ELF-1 (cell line): ENCODE data around the gene NKAIN2.

Experiments used
- DNase-seq: peaks from one replicate; pipeline ENCODE4 v3.0.0-alpha.2; 2016; ENCODE audit warnings: low read depth, low spot score

The NKAIN2 gene

DNA sequence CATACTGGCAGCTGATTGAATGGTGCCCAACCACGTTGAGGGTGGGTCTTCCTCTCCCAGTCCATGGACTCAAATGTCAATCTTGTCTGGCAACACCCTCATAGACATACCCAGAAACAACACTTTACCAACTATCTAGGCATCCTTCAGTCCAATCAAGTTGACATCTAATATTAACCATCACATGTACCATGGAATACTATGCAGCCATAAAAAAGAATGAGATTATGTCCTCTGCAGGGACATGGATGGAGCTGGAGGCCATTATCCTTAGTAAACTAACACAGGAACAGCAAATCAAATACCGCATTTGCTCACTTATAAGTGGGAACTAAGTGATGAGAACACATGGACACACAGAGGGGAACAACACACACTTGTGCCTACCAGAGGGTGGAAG is 951.7 kb downstream of the NKAIN2 start:
- DNase-seq, result no peak

DNA sequence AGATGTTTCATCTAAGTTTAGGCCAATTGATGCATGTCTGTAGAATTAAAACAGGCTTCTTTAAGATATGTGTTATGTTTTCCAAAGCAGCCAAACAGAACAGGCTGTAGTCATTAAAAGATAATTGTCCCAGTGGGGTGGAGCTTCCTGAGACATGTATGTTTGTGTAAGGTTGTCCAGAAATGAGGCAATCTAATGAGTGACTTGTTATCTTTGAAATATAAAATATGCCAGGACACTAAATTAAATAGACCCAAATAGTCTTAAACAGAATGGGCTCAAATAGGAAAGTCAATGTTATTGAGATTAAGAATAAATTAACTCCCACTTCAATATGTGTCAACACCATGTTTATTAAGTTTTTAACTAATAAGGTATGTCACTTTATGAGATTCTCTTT is 953.9 kb downstream of the NKAIN2 start:
- no peak for DNase-seq

DNA sequence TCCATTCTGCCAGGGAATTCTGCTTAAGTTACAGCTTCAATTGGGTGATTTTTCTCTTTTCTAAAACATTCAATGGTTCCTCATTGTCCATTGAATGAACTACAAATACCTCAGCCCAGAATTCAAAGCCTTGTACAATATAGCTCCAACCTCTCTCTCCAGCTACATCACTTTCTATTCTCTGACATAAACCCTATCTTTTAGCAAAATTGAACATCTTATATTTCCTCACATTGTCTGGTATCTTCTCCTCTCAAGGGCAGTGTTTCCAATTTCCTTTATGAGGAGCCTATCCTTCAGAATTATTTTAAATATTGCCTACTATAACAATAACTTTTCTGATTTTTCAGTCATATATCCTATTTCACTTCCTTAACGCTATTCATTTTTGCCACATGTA is 955.0 kb downstream of the NKAIN2 start:
- no peak for DNase-seq

DNA sequence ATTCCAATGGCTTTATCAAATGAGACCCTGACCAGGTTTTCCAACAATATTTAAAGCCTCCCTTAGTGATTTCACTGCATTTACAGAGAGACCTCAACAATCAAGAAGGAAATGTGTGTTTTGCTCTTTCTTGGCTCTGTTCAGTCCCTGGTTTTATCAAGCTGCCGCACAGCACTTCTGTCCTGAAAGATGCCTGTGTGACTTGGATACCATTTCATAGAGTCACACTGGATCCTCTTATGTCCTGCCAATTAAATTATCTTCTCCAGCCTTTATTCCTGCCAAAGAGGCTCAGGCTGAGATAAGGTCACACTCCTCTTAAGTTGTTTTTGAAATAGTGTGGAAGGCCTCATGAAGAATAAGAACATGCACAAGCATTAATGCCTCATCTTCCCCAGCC is 961.6 kb downstream of the NKAIN2 start:
- no peak for DNase-seq

DNA sequence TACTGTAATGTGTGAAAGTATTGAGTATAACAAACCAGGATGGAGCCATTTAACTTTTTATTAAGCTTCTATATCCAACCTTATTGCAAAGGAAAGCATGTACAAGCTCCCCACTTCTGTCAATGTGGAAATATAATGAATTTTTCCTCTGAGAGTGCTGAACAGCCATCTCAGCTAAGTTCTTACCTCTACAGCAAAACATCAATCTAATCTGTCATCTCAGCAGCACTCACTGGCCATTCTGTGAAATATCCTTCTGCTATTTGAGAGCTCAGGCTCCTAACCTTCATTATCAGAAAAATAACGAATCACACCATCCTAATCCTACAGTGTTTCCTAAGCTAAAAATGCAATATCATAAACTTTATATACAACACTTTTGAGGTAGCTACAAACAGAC is 964.6 kb downstream of the NKAIN2 start:
- no peak for DNase-seq

DNA sequence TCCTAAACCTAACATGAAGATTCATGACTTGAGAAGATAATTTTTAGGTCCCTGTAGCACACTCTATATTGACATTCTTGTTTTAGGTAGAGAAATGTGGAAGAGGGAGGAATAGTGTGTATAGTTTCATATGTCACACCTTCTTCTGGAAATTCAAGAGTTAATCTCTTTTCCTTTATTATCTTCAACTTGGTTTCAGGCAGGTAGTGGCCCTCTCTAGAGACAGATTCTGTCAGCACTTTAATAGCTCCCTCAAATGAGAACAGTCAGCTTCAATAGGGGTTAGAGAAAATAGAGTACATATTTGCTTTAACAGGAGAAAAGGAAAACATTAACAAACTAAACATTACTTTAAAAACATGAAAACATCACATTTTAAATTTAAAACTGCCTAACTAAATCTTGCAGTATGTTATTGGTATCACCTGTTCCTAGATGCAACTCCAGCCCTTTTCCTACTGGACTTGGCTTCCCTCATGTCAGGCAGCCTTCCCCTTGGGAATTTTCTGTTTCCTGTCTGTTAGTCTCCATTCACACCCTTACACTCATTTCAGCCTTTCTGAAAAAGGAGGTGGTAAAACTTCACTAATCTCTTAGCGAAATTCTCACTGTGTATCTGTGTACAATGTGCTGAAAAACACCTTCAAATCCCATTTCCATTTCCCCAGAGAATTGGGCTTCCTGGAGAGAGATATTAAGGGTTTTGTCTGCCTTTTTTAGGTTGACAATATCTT is 966.3 kb downstream of the NKAIN2 start:
- no peak for DNase-seq

DNA sequence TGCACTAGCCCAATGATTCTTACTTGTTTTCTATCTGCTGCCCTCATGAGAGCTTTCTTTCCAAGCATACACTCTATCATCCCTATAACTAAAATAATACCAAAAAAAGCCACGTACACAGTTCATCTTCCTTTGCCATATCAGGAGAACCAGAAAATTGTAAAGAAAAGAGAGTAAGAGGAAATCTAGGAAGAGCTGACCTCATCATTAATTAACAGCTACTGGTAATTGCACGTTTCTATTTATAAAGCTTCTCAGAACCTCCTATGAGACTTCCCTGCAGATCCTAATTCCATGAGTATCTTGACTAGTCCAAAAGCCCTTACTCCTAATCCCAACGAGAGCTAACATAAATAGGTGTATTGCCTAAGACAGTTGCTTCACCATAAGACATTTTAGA is 967.1 kb downstream of the NKAIN2 start:
- DNase-seq, result no peak

DNA sequence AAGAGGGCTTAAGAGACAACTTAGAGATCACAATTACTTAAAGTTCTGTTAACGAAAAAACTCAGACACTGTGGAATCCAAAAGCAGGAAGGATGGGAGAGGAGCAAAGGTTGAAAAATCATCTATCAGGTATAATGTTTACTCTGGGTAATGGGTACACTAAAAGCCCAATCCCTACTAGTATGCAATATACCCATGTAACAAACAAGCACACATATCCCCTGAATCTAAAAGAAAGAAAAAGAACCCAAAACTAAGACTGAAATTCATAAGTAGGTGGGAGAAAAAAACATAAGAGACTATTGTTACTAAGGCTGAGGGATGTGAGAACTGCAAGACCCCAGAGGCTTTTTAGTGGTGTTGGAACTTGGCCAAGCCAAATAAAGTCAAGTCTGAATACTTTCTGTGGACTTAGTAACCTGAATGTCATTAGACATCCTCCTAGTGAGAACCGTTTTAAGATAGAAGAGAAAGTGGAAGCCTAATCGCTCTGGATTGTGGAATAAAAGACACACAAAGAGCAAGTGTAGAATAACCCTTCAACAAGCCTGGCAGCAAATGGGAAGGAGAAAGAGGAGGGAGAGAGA is 969.2 kb downstream of the NKAIN2 start:
- no peak for DNase-seq

DNA sequence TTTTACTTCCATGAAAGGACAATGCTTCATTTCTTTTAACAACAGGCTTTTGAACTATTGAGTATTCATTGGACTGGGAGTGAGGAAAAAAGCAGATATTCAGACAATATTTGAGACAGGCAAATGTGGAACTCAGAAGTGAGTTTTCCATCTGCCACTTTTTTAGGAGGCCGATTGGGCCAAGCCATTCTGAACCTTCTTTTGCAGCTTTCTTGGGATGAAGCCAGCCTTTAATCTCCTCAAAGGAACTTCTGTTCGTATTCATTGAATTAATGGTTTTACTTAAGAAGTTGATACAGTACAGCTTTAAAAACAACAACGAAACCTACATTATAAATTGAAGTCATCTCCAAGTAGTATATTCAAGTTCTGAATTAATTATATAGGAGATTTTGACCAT is 971.5 kb downstream of the NKAIN2 start:
- no peak for DNase-seq

DNA sequence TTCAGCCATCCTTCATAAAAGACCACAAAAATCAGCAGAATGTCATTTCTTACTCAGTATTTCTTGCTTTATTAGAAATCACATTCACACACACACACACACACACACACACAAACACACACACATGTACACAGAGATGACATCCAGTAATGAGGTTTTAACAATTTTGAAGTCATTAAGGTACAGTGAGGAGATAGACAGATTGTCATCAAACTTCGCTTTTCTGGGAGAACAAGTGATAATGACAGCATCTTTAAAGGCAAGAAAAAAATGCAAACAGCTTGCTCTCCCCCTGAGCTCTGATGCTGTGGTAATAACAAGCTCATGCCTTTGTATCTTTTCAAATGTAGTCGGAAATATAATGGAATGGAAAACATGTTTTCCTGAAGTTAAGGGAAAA is 974.2 kb downstream of the NKAIN2 start:
- DNase-seq, result no peak

DNA sequence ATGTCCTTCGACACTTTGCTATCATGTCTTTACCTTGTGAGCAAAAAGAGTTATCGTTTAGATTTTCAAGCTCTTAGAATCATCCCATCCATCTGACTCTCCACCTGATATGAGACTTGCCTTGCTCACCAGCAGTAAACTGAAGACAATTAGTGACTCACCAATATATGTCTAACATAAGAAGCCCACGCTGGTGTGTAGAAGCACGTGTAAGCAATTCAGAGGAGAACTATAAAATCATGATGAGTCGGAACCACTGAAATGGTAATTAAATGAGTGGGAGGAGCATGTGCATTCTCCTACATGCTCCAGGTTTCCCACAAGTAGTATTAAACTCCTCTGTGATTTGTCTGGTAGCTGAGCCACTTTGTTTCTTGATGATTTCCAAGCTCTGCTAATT is 977.0 kb downstream of the NKAIN2 start:
- no peak for DNase-seq

DNA sequence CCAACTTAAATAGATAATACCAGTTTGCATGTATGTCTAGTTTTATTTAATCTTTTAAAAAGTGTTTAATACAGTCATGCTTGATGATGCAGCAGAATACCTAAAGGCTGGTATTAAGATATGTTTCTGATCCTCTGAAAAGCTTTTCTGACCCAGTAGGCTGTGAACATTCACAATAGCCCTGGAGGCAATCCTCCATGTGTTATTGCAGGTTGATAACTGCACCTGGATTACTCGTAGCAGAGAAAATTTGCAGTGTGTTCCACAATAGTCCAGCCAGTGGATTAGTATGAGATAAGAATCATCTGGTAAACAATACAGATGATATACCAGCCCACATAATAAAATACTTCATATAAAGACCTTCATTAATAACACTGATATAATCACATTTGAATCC is 979.7 kb downstream of the NKAIN2 start:
- no peak for DNase-seq

DNA sequence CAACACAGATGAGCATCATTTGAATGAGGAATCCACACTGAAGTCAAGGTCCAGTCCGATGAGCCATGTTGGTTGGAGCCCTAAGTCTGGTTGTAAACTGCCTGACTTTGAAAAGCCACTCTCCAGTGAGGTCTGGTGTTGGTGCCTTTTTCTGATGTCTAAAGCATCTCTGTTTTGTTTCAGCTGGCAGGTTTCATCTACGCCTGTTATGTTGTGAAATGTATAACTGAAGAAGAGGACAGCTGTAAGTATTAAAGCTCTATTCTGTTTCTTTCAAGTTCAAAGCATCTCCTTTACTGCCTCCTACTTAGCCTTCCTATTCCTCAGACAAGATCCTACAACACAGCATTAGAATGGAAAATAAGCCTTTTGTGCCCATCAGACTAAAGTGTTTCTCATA is 987.5 kb downstream of the NKAIN2 start:
- no peak for DNase-seq

DNA sequence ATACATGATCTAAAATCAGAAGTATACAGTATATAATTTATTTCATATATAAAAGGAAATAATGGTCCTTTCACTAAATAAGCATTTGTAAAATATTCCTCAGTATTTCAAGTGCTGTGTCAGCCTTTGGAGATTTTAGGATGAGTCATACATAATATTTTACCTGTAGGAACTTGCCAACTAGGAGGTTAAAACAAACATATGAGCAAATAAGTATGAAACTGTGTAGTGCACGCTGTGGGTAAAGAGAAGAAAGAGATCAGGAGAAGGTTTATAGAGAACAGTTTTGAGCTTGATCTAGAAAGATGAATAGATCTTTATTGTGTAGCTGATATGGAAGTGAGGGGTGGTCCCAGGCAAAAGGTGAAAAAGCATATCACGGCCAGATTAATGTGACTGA is 988.7 kb downstream of the NKAIN2 start:
- no peak for DNase-seq

DNA sequence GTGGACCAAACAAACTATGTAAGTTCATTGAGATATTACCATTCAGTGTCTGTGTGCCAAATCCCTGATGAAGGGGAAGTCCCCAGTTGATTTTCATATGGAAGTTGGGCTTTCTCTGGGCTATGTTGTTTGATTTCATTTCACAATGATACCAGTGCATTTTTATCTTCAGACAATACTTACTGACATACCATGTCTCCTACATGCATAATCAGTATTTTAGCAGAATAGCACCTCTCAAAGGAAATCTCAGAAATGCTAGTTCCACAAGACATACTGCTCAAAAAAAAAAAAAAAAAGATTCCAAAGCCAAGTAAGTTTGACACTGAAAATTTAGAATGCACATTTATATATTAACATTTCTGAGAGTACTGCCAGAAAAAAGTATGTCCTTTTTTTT is 989.7 kb downstream of the NKAIN2 start:
- DNase-seq, result no peak

DNA sequence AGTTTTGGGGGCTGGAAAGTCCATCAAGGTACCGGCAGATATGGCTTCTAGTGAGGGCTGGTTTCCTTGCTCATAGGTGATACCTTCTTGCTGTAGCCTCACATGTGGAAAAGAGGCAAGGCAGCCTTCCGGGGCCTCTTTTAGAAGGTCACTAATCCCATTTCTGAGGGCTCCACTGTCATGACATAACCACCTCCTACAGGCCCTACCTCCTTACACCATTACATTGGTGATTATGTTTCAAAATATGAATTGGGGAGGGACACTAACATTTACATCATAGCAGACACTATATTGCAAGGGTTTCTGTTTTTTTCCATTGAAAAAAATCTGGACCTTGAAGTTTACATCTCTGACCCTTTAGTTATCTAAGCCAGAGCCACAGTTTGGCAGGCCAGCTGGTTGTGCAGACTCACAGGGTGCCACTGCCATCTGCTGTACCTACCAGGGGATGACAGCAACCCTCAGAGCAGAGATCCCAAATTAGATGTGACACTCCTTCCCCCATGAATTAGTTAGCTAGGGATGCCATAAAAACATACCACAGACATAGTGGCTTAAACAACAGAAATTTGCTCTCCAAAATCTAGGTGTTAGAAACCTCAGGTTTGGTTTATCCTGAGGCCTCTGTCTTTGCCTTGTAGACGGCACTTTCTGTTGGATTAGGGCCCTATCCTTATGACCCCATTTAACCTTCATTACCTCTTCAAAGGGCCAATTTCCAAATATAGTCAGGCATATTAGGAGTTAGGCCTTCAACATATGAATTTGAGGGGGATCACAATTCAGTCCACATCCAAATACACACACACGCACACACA is 992.2 kb downstream of the NKAIN2 start:
- DNase-seq, result peak; percentile 48

DNA sequence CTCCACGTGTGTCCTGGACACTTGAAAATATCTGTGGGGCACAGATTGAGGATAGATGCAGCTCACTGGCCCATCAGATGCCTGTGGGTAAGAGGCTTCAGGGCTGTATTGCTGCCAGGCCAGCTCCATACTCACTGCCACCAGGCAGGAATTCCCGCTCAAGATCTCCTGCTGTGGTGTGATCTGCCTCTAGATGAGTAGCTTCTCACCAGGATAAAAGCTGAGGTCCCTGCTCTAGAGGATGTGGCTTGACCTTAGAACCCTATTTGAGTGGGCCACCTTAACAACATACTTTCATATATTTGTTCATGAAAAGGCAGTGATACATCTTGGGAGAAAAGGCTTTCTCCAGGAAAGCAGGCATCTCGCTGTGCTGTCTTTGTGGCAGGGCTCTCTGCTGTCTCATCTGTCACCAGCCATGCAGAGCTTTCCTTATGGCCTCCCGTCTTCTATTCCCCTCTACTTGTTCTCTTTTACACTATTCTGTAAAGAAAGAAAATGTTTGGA is 992.9 kb downstream of the NKAIN2 start:
- peak; percentile 16 for DNase-seq

DNA sequence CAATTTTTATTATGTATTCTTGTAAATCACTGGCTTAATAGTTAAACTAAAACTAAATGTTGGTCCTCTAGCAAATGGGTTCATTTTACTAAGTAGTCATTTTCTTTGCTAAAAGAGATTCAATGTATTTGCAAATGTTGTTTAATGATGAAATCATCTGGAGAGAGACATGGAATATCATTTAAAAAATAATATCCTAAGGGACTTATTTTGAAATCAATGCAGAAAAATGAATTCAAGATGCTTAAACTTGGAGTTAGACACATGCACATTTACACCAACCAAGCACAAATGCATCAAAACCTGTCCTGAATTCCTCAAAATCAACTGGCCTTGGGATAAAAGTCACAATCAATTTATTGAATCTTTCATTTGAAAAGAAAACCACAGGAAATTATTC is 993.6 kb downstream of the NKAIN2 start:
- no peak for DNase-seq

DNA sequence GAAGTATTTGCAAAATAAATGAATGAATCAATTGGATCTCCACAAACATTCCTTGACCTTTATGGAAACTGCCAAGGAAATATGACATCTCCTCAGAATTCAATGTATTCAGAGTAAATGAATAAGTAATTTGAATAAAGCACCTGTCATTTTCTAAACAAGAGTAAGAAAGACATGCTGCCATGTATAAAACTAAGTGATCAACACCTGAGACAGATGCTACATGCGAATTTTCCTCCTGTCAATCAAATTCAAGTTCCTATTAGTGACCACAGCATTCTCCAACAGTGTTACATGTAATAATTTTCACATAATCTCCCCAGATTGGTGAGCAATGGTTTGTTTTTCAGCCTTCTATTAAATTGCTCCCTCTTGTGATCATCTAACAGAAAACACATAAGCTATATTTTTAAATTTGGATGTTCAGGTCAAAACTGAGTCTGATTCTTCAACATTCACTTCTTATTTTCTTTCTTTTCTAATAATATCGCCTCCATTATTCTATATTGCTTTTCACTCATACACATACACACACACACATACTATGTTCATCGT is 995.4 kb downstream of the NKAIN2 start:
- DNase-seq, result no peak

DNA sequence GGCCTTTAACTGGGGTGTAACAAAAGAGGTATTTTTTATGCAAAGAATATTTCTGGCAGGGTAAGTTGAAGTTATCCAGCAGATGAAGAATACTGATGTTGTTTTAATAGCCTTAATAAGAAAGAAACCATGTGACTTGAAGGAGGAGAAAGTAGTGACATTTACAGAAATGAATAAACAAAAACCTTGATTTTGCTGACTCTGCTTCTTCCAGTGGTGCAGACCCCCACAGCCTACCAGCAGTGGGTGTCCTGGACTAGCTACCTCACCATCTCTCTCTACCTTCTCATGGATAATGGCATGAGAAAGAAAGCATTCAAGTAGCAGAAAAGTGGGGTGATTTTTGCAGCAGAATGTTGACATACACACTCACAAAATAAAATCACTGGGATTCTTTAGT is 996.0 kb downstream of the NKAIN2 start:
- no peak for DNase-seq

DNA sequence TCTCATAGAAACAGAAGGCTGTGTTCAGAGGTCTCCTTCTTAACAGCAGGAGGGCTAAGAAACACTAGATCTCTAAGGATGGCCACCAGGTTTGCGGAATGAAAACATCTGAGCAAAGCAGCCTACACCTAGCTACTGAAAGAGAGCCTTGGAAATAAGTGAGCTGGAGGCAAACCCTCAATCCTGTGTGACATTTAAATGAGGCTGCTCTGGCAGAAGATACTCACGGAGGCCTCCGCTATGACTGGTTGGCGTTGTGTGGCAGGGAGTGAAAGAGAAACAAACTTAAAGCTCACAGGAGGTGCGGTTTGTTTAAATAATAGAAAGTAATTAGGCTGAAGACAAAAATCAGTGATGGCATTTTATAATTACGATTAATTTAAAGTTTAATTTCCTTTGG is 996.6 kb downstream of the NKAIN2 start:
- DNase-seq, result peak; percentile 4

DNA sequence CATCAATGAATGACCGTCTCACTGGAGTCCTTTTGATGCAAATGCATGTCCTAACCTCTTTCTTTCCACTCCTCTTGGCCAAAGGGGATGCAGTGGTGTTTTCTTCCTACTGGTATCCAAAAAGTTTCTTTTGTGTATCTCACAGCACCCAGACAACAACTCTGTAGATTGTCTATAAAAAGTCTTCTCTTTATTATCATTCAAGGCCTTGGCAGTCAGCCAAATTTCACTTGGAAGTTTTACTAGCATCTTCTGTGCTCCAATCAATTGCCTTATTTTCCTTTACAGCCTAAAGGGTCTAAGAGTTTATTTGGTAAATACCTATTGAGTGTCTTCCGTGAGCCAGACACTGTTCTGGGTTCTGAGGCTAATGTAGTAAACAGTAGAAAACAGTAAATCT is 1008.4 kb downstream of the NKAIN2 start:
- no peak for DNase-seq
